GM10266 (cell line): Measurements from ENCODE around the gene ATG10.

Source experiments
- DNase-seq: peaks from one replicate; pipeline ENCODE4 v3.0.0; 2012; ENCODE audit errors: extremely low spot score
- CTCF ChIP-seq: IDR thresholded peaks from 2 replicates; pipeline ENCODE4 v1.5.1; 2012; ENCODE audit warnings: mild to moderate bottlenecking, low read depth; ENCODE audit not compliant: control insufficient read depth, insufficient read depth; ENCODE audit errors: missing control alignments

ATG10 gene

GRCh38 chr5:82287625-82288024 is 315.8 kb downstream of the ATG10 start:
- TF ChIP-seq CTCF = no peak
- DNase-seq = no peak

- TF ChIP-seq CTCF = no peak
- no peak for DNase-seq
These were observed 318.2 kb downstream of the ATG10 start for GRCh38 chr5:82290005-82290404.

GRCh38 chr5:82290908-82291307 is 319.1 kb downstream of the ATG10 start:
- no peak for DNase-seq
- TF ChIP-seq CTCF = no peak

GRCh38 chr5:82291420-82291819 is 319.6 kb downstream of the ATG10 start:
- no peak for DNase-seq
- TF ChIP-seq CTCF = no peak

GRCh38 chr5:82295144-82295543 is 323.3 kb downstream of the ATG10 start:
- TF ChIP-seq CTCF = no peak
- DNase-seq = no peak

GRCh38 chr5:82295959-82296531 is 324.2 kb downstream of the ATG10 start:
- no peak for DNase-seq
- TF ChIP-seq CTCF = no peak

GRCh38 chr5:82296929-82297328 is 325.1 kb downstream of the ATG10 start:
- DNase-seq = no peak
- TF ChIP-seq CTCF = no peak
